Effector memory CD4-positive, alpha-beta T cell (primary cell): ENCODE data around the gene CABP4.

Source experiments
- DNase-seq, 3 donors: peaks; one replicate each; pipeline ENCODE4 v3.0.0-alpha.2; 2020
- H3K27ac ChIP-seq: 2 replicates; pipeline ENCODE4 v1.7.0; 2013; ENCODE audit warnings: mild to moderate bottlenecking, low read length, moderate library complexity; ENCODE audit not compliant: insufficient read depth, poor library complexity, severe bottlenecking
- H3K27me3 ChIP-seq: replicated peaks from 2 replicates; pipeline ENCODE4 v1.7.0; 2013; ENCODE audit warnings: mild to moderate bottlenecking, low read length; ENCODE audit not compliant: insufficient read depth, control insufficient read depth, poor library complexity, severe bottlenecking
- H3K36me3 ChIP-seq: 2 replicates; pipeline ENCODE4 v1.7.0; 2013; ENCODE audit warnings: mild to moderate bottlenecking, low read length, moderate library complexity; ENCODE audit not compliant: control insufficient read depth, insufficient read depth
- H3K4me1 ChIP-seq: 2 replicates; pipeline ENCODE4 v1.7.0; 2013; ENCODE audit warnings: low read length, mild to moderate bottlenecking; ENCODE audit not compliant: control insufficient read depth, insufficient read depth, poor library complexity, severe bottlenecking
- H3K4me3 ChIP-seq: 2 replicates; pipeline ENCODE4 v1.7.0; 2013; ENCODE audit warnings: low read length, low read depth, mild to moderate bottlenecking; ENCODE audit not compliant: insufficient read depth, poor library complexity, severe bottlenecking
- H3K9me3 ChIP-seq: 2 replicates; pipeline ENCODE4 v1.7.0; 2013; ENCODE audit warnings: mild to moderate bottlenecking, low read length, moderate library complexity; ENCODE audit not compliant: control insufficient read depth
- total RNA-seq, 3 donors: gene quantifications; one replicate each; lab custom pipeline; 2026; lab: John Stamatoyannopoulos, UW

The CABP4 gene
- 2.4 to 9.5 (median 9.1) reads per million in 3 donors for total RNA-seq

GRCh38 chr11:67455054-67455453 is at the start of gene CABP4:
Gene CABP4 (plus strand): TSS chr11:67455354. CDS start chr11:67455424, 70 bp downstream.
- Histone ChIP-seq H3K27me3 (no peaks in the 10 kb centered on the region), H3K4me1 (no peaks in the 10 kb centered on the region), H3K4me3 (no peak within 1 kb of the TSS), H3K27ac (no peak within 1 kb of the TSS), H3K36me3 (no peaks in the 10 kb centered on the region), H3K9me3 (no peaks in the 10 kb centered on the region)
- no peak for DNase-seq

DNA sequence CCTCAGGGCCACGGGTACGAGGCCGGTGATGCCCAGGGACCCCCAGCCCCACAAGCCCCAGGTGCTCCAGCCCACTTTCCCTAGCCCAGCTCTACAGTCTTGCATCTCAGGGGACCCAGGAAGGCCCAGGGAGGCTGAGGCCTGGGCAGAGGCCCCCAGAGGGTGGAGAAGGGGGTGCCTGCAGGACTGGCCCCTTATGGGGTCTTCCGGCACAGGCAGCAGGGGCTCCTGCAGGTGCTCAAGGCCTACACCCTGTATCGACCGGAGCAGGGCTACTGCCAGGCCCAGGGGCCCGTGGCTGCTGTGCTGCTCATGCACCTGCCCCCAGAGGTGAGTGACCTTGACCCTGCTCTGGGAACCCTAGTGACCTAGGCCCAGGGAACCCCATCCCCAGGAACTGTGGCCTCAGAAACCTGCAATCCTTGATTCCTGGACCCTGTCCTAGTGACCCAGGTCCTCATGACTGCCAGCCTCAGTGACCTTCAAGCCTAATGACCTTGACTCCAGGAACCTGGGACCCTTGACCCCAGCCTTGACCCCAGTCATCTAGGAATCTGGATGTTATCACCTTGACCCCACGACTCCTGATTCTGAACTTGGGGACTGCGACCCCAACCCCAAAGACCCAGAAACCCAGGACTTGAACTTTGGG is 49.3 kb upstream of the CABP4 start:
- Histone ChIP-seq H3K27me3 (no peaks in the 10 kb centered on the region), H3K27ac (peak overlapping the region; percentile 85), H3K9me3 (no peaks in the 10 kb centered on the region), H3K36me3 (peaks cover 18% of the 10 kb centered on the region), H3K4me3 (peak overlapping the region; percentile 82), H3K4me1 (peaks cover 86% of the 10 kb centered on the region)
- DNase-seq, result no peak

DNA sequence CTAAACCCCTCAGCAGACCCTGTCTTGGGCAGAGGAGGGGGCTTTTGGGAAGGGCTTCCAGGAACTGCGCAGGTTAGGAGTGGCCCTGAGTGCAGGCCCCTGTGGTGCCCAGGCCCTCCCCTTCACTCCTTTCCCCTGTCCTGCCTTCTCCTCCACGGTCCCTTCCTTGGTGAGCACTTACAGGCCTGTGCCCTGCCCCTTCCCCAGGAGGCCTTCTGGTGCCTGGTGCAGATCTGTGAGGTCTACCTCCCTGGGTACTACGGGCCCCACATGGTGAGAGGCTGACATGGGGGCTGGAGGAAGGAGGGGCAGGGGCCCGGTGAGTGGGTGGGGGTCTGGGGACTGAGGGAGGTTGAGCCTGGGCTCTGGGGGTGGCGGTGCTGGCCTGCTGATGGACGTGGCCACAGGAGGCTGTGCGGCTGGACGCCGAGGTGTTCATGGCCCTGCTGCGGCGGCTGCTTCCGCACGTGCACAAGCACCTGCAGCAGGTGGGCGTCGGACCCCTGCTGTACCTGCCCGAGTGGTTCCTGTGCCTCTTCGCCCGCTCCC is 48.7 kb upstream of the CABP4 start:
- Histone ChIP-seq H3K27me3 (no peaks in the 10 kb centered on the region), H3K4me3 (peak overlapping the region; percentile 82), H3K36me3 (peaks cover 18% of the 10 kb centered on the region), H3K27ac (peak overlapping the region; percentile 85), H3K9me3 (no peaks in the 10 kb centered on the region), H3K4me1 (peaks cover 88% of the 10 kb centered on the region)
- DNase-seq, result no peak

- peaks cover 18% of the 10 kb centered on the region for H3K36me3 ChIP-seq
- H3K27ac ChIP-seq, result peak overlapping the region; percentile 85
- H3K9me3 ChIP-seq, result no peaks in the 10 kb centered on the region
- DNase-seq, result no peak
- H3K27me3 ChIP-seq, result no peaks in the 10 kb centered on the region
- peaks cover 92% of the 10 kb centered on the region for H3K4me1 ChIP-seq
- peak overlapping the region; percentile 53 for H3K4me3 ChIP-seq
Measured at GRCh38 chr11:67406969-67407687, 48.0 kb upstream of the CABP4 start.

- peak overlapping the region; percentile 53 for H3K4me3 ChIP-seq
Measured at GRCh38 chr11:67407688-67408163, 47.4 kb upstream of the CABP4 start.

GRCh38 chr11:67408437-67409200 is 46.5 kb upstream of the CABP4 start:
- no peaks in the 10 kb centered on the region for H3K27me3 ChIP-seq
- no peak for DNase-seq
- H3K9me3 ChIP-seq, result no peaks in the 10 kb centered on the region
- peak overlapping the region; percentile 85 for H3K27ac ChIP-seq
- H3K4me3 ChIP-seq, result peak overlapping the region; percentile 53
- peaks cover 92% of the 10 kb centered on the region for H3K4me1 ChIP-seq
- peaks cover 18% of the 10 kb centered on the region for H3K36me3 ChIP-seq

More at GRCh38 chr11:67407688-67408163, 47.4 kb upstream of the CABP4 start:
- peaks cover 92% of the 10 kb centered on the region for H3K4me1 ChIP-seq
- no peak for DNase-seq
- no peaks in the 10 kb centered on the region for H3K9me3 ChIP-seq
- H3K27ac ChIP-seq, result peak overlapping the region; percentile 85
- no peaks in the 10 kb centered on the region for H3K27me3 ChIP-seq
- peaks cover 18% of the 10 kb centered on the region for H3K36me3 ChIP-seq

GRCh38 chr11:67409261-67409666 is 45.9 kb upstream of the CABP4 start:
- peaks cover 18% of the 10 kb centered on the region for H3K36me3 ChIP-seq
- H3K9me3 ChIP-seq, result no peaks in the 10 kb centered on the region
- H3K27ac ChIP-seq, result peak overlapping the region; percentile 85
- H3K4me3 ChIP-seq, result peak overlapping the region; percentile 53
- H3K27me3 ChIP-seq, result no peaks in the 10 kb centered on the region
- DNase-seq, result peak; percentile 56 to 64 (median 60)
- peaks cover 94% of the 10 kb centered on the region for H3K4me1 ChIP-seq

DNA sequence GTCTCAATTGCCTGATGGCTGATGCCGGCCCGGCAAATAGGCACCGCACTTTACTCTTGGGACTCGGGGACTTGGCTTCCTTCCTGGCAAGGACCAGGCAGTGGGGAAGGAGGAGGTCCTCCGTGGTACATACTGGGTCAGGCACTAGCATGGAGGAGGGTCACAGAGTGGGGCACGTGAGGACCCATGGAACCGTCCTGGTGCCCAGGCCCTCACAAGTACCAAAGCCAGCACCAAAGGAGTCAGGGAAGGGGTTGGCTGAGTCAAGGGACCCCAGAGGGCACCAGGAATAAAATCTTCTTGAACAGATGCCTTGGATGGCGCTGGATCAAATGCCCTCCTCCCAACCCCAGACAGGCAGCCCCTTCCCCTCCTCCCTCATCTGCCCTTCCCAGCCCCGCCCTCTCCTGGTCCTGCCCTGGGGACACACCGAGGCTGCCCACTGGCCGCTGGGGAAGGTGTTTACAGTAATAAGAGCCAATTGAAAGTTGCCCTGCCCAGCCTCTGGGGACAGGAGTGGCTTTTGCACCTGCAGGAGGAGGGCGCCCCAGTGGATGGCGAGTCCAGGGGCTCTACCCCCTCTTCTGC is 45.3 kb upstream of the CABP4 start:
- Histone ChIP-seq H3K4me3 (peak overlapping the region; percentile 53), H3K4me1 (peaks cover 94% of the 10 kb centered on the region), H3K27me3 (no peaks in the 10 kb centered on the region), H3K9me3 (no peaks in the 10 kb centered on the region), H3K36me3 (peaks cover 18% of the 10 kb centered on the region), H3K27ac (peak overlapping the region; percentile 85)
- no peak for DNase-seq

- peak overlapping the region; percentile 85 for H3K27ac ChIP-seq
- no peak for DNase-seq
- H3K27me3 ChIP-seq, result no peaks in the 10 kb centered on the region
- peak overlapping the region; percentile 53 for H3K4me3 ChIP-seq
- H3K36me3 ChIP-seq, result peaks cover 17% of the 10 kb centered on the region
- peaks cover 93% of the 10 kb centered on the region for H3K4me1 ChIP-seq
- H3K9me3 ChIP-seq, result no peaks in the 10 kb centered on the region
Measured at GRCh38 chr11:67410369-67410831, 44.8 kb upstream of the CABP4 start.
